Neural crest cell (in vitro differentiated cells): ENCODE data around the gene ACSS1. TPM values are rescaled to one million over a fixed set of nuclear protein-coding genes. Genes with fewer than 3 reads are reported as not detected.

Experiments
- DNase-seq: peaks from one replicate; pipeline ENCODE4 v3.0.0; 2021; ENCODE audit warnings: low read depth, mixed read lengths, low spot score
- H3K27ac Mint-ChIP-seq: one replicate; pipeline ENCODE4 v1.8.0; 2021; ENCODE audit warnings: mild to moderate bottlenecking, mixed read lengths; ENCODE audit not compliant: unreplicated experiment
- H3K27me3 Mint-ChIP-seq: 2 replicates; pipeline ENCODE4 v1.8.0; 2021; ENCODE audit warnings: low read depth, mild to moderate bottlenecking, mixed read lengths
- H3K36me3 Mint-ChIP-seq: 2 replicates; pipeline ENCODE4 v1.8.0; 2021; ENCODE audit warnings: low read depth, mild to moderate bottlenecking, mixed read lengths
- H3K4me1 Mint-ChIP-seq: 2 replicates; pipeline ENCODE4 v1.8.0; 2021; ENCODE audit warnings: mixed read lengths
- H3K4me3 Mint-ChIP-seq: one replicate; pipeline ENCODE4 v1.8.0; 2021; ENCODE audit warnings: mild to moderate bottlenecking, mixed read lengths
- H3K9me3 Mint-ChIP-seq: 2 replicates; pipeline ENCODE4 v1.8.0; 2021; ENCODE audit warnings: mixed read lengths
- total RNA-seq: library from RNA; stranded (reverse); gene quantifications from 2 replicates; pipeline ENCODE4 v1.2.1, GENCODE V29; 2021
- TF ChIP-seq, protein P1 (sequence below): fragments of 200-600 bp; sonication (generic); conservative IDR thresholded peaks from 2 replicates; pipeline ENCODE4 v1.5.0; 2021; ENCODE audit warnings: antibody characterized with exemption, mild to moderate bottlenecking

The ACSS1 gene
- total RNA-seq, 1 donor from 2014 or later, result 14.0 TPM

DNA sequence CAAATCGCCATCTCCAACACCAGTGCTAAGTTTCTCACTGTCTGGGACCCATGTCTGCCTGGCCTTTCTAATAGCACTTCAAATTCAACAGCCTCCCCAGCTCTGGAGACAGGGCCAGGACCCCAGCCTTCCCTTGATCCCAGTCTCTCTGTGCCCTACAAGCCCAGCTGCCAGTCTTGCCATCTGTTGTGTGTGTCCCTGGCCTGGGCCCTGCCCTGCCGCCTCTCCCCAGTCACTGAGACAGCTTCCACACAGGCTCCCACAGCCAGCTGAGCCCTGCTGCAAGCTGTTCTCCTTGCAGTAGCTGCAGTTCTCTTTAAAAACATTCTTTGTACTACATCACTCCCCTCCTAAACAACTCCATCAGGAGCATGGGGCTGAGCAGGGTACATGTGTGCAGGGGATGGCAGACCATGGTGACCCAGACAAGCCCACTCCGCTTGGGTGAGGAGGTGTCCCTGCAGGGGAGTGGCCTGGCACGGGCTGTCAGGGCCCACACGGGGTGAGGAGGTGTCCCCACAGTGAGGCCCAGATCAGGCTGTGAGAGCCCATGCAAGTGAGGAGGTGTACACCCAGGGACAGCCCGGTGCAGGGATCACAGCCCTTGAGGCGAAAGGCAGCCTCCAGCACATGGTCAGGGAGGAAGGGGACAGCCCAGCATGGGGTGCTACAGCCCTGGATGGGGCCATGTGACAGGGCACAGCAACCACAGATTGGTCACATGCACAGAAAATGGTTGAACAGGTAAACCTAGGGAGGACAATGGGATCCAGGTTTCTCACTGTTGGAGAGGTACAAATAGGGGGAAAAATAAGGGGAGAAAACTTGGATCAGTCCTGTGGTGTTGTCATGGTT, 92.6 kb downstream of the ACSS1 start:
- Mint-ChIP-seq H3K4me3 (no peak overlapping the region), H3K36me3 (peaks cover 16% of the 10 kb centered on the region), H3K9me3 (no peaks in the 10 kb centered on the region), H3K4me1 (no peaks in the 10 kb centered on the region), H3K27ac (peak overlapping the region; percentile 85), H3K27me3 (no peaks in the 10 kb centered on the region)
- TF ChIP-seq, protein P1, sequence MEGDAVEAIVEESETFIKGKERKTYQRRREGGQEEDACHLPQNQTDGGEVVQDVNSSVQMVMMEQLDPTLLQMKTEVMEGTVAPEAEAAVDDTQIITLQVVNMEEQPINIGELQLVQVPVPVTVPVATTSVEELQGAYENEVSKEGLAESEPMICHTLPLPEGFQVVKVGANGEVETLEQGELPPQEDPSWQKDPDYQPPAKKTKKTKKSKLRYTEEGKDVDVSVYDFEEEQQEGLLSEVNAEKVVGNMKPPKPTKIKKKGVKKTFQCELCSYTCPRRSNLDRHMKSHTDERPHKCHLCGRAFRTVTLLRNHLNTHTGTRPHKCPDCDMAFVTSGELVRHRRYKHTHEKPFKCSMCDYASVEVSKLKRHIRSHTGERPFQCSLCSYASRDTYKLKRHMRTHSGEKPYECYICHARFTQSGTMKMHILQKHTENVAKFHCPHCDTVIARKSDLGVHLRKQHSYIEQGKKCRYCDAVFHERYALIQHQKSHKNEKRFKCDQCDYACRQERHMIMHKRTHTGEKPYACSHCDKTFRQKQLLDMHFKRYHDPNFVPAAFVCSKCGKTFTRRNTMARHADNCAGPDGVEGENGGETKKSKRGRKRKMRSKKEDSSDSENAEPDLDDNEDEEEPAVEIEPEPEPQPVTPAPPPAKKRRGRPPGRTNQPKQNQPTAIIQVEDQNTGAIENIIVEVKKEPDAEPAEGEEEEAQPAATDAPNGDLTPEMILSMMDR, result no peak
- no peak for DNase-seq

DNA sequence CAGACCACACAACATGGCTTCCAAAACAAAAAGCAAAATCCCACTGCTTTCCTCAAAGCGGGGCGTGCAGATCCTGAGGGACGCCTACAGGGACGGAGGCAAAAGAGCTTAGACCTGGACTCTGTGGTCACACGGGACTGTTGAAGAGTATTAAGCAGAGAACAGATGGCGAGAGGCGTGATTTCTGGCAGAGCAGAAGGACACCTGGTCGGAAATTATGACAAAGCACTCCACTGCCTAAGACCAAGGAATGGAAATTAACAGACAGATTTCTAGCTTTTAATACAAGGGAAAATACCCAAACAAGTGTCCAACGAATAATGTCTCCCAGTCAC, 93.5 kb downstream of the ACSS1 start:
- Mint-ChIP-seq H3K27me3 (no peaks in the 10 kb centered on the region), H3K4me3 (no peak overlapping the region), H3K27ac (peak overlapping the region; percentile 67), H3K9me3 (no peaks in the 10 kb centered on the region), H3K4me1 (no peaks in the 10 kb centered on the region), H3K36me3 (peaks cover 16% of the 10 kb centered on the region)
- TF ChIP-seq, protein P1, result no peak
- no peak for DNase-seq

DNA sequence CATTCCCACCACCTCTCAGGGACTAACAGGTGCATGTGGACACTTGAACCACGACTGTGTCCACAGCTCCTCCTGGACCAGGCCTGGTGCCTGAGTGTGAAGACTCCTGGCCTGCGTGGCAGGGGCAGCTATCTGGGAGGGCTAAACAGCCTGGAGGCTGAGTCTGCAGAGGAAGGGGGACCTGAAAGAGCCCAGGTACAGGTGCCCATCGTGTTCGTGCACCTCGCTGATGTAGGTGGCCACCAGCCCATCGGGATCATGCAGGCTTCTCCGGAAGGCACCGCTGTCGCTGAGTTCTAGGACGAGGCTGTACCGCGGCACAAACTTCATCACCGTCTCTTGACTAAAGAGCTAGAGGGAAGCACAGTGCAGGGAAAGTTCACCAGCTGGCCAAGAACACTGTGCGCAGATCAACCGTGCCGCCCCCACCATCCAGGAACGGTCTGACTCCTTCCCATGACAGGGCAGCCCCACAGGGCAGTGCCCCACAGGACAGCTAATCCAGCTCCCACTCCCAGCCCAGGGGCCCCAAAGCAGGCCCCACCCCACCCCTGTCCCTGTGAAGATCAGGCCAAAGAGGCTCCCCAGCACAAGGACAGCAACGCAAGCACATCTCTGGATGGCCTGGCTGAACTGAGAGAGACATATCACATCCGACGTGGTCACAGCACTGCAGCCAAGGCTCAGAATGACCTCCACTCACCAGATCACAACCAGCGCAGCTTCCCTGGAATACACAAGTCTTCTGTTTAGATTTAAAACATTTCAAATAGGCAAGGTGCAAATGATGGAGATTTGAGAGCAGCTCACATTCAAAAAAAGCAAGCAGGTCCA, 94.0 kb downstream of the ACSS1 start:
- TF ChIP-seq, protein P1, result no peak
- no peak overlapping the region for H3K27ac Mint-ChIP-seq
- H3K9me3 Mint-ChIP-seq, result no peaks in the 10 kb centered on the region
- no peak overlapping the region for H3K4me3 Mint-ChIP-seq
- no peak for DNase-seq
- H3K27me3 Mint-ChIP-seq, result no peaks in the 10 kb centered on the region
- peaks cover 16% of the 10 kb centered on the region for H3K36me3 Mint-ChIP-seq
- H3K4me1 Mint-ChIP-seq, result no peaks in the 10 kb centered on the region

DNA sequence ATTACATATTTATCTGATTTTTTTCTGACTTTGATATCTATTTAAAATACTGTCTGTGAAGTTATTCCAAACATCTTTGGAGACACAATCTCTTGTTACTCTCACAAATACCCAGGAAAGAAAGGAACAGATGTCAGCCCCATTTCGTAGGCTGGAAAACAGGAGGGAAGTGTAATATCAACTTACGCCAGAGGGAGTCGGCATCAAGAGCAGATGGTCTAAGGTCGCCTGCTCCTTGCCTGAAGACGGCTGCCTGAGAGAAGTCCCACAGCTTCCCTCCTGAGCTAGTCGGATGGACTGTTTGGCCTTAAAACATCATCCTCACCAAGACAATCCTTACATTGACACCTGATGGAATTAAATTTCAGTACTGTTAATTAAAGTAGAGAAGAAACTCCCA, 95.4 kb downstream of the ACSS1 start:
- no peaks in the 10 kb centered on the region for H3K4me1 Mint-ChIP-seq
- DNase-seq, result no peak
- no peaks in the 10 kb centered on the region for H3K27me3 Mint-ChIP-seq
- TF ChIP-seq, protein P1, result no peak
- H3K9me3 Mint-ChIP-seq, result no peaks in the 10 kb centered on the region
- H3K36me3 Mint-ChIP-seq, result peaks cover 16% of the 10 kb centered on the region
- H3K27ac Mint-ChIP-seq, result no peak overlapping the region
- no peak overlapping the region for H3K4me3 Mint-ChIP-seq

DNA sequence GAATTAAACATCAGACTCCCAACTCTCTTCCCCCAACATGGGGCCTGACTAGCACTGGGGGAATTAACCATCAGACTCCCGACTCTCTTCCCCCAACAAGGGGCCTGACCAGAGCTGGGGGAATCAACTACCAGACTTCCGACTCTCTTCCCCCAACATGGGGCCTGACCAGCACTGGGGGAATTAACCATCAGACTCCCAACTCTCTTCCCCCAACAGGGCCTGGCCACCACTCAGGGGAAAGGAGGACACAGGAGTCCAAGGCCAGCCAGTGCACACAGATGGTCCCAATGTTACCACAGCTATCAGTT, 95.8 kb downstream of the ACSS1 start:
- DNase-seq, result no peak
- TF ChIP-seq, protein P1, result no peak
- Mint-ChIP-seq H3K9me3 (no peaks in the 10 kb centered on the region), H3K27me3 (no peaks in the 10 kb centered on the region), H3K36me3 (peaks cover 14% of the 10 kb centered on the region), H3K27ac (no peak overlapping the region), H3K4me3 (no peak overlapping the region), H3K4me1 (no peaks in the 10 kb centered on the region)
